Right lobe of liver (tissue), 6 donors: ENCODE measurements around the gene CHI3L1. TPM values are rescaled to one million over a fixed set of nuclear protein-coding genes. Genes with fewer than 3 reads are reported as not detected.

ENCODE experiments used
- ATAC-seq, 4 donors: fragments of 200-7000 bp; cut with Tn5 transposase; one replicate each; pipeline ENCODE4 v1.9.1; 2020; ENCODE audit warnings: mild to moderate bottlenecking in 4 of 4, moderate library complexity in 4 of 4
- DNase-seq, 3 donors: peaks; one replicate each; pipeline ENCODE4 v3.0.0-alpha.2; 2020
- H3K27ac ChIP-seq, 3 donors: fragments of 200-600 bp; one replicate each; pipeline ENCODE4 v1.8.0; 2022
- H3K27me3 ChIP-seq, 2 donors: fragments of 200-600 bp; one replicate each; pipeline ENCODE4 v1.8.0; 2022
- H3K36me3 ChIP-seq, 4 donors: fragments of 200-600 bp; sonication (generic) in 1 of 4; one replicate each; pipeline versions ENCODE4 v1.5.1 to v1.8.0; 2017 to 2022; ENCODE audit warnings: control low read depth in 1 of 4
- H3K4me1 ChIP-seq, 4 donors: fragments of 200-600 bp; sonication (generic) in 1 of 4; one replicate each; pipeline versions ENCODE4 v1.5.1 to v1.8.0; 2017 to 2022; ENCODE audit warnings: control low read depth in 1 of 4
- H3K4me3 ChIP-seq, 3 donors: fragments of 200-600 bp; one replicate each; pipeline ENCODE4 v1.8.0; 2022
- H3K9me3 ChIP-seq, 4 donors: fragments of 200-600 bp; sonication (generic) in 1 of 4; one replicate each; pipeline versions ENCODE4 v1.5.1 to v1.8.0; 2017 to 2022; ENCODE audit warnings: control low read depth in 1 of 4
- POLR2A ChIP-seq: fragments of 450-650 bp; IDR thresholded peaks from one replicate; pipeline ENCODE4 v1.6.1; 2017; ENCODE audit warnings: antibody characterized with exemption, mild to moderate bottlenecking
- WGBS: methylation state at CpG from one replicate; pipeline ENCODE4 v1.1.6; 2018; ENCODE audit warnings: low coverage, low lambda C conversion rate; ENCODE audit not compliant: insufficient coverage; ENCODE audit errors: missing lambda C conversion rate; 5-methylcytosine and 5-hydroxymethylcytosine counted together
- intact Hi-C, 2 donors: fragments of 100-400 bp; cut with DNase I; formaldehyde crosslinking; loops; one replicate each; pipeline versions ENCODE4 v1.11.2 to v1.14.1; 2022
- total RNA-seq, 6 experiments: library from RNA; depleted of rRNA in 2 of 6; stranded (reverse); fragments of >200 nt in 2 of 6; fragmentation: NEBNext Ultra II Directional in 3 of 6; extraction: Animal tissue kit (Norgen Biotek cat#: 25700) in 3 of 6; gene quantifications; one replicate each; pipeline versions ENCODE4 v1.1.0 to v1.2.4, GENCODE V29; 2016 to 2023
- TF ChIP-seq, protein P1 (sequence below), 4 donors: fragments of 200-600 bp in 3 of 4; fragments of 450-650 bp in 1 of 4; IDR thresholded peaks; one replicate each; pipeline versions ENCODE4 v1.5.1 to v1.8.0; 2016 to 2022; ENCODE audit warnings: antibody characterized with exemption in 4 of 4, mild to moderate bottlenecking in 2 of 4
- donor health status: DM: no; HTN: yes; CAD: no.
- donor health status: DM: no; HTN: no; CAD: no.
- donor health status: DM: no; HTN: no; CAD: no.
- donor health status: DM: no; HTN: yes; CAD: no.
- donor health status: DM: no; HTN: yes; CAD: no.

Gene CHI3L1
- total RNA-seq, 6 experiments from 2014 or later: 2.8 to 397 (median 219) TPM

- Histone ChIP-seq H3K36me3 (no peaks in the 10 kb centered on the region), H3K4me3 (no peak overlapping the region), H3K9me3 (no peaks in the 10 kb centered on the region), H3K27me3 (no peaks in the 10 kb centered on the region), H3K27ac (no peak overlapping the region), H3K4me1 (no peaks in the 10 kb centered on the region)
- intact Hi-C loops: no loop called here
- no peak for DNase-seq
- no peak for TF ChIP-seq POLR2A
- TF ChIP-seq, protein P1, sequence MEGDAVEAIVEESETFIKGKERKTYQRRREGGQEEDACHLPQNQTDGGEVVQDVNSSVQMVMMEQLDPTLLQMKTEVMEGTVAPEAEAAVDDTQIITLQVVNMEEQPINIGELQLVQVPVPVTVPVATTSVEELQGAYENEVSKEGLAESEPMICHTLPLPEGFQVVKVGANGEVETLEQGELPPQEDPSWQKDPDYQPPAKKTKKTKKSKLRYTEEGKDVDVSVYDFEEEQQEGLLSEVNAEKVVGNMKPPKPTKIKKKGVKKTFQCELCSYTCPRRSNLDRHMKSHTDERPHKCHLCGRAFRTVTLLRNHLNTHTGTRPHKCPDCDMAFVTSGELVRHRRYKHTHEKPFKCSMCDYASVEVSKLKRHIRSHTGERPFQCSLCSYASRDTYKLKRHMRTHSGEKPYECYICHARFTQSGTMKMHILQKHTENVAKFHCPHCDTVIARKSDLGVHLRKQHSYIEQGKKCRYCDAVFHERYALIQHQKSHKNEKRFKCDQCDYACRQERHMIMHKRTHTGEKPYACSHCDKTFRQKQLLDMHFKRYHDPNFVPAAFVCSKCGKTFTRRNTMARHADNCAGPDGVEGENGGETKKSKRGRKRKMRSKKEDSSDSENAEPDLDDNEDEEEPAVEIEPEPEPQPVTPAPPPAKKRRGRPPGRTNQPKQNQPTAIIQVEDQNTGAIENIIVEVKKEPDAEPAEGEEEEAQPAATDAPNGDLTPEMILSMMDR (IDR thresholded peaks at IDR 0.05): no peak
- ATAC-seq: no peak
- WGBS: 48% methylated on average over 6 of the region's 6 CpGs
These were observed 25.3 kb downstream of the CHI3L1 start for GRCh38 chr1:203161175-203161574.

DNA sequence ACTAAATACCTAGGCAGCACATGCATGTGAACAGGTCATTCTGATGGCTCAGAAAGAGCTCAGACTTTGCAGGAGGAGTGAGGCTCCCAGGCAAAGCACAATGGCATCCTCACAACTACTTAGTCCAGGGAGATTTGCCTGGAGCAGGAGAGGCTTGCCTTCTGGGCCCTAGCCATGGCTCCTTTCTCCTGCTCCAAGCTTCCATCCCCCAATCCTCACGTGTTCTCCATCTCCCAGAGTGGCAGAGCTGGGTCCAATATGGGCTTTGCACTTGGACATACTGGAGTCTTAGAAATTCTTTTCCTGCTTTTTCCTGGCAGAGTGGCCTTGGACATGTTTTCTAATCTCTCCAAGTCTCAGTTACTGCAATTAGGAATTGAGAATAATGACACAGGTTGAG lies 26.7 kb downstream of the CHI3L1 start:
- ATAC-seq: no peak
- WGBS: no CpG with 5 or more reads among the region's 1 CpG
- Histone ChIP-seq H3K27me3 (no peaks in the 10 kb centered on the region), H3K27ac (no peak overlapping the region), H3K4me3 (no peak overlapping the region), H3K4me1 (no peaks in the 10 kb centered on the region), H3K9me3 (no peaks in the 10 kb centered on the region), H3K36me3 (no peaks in the 10 kb centered on the region)
- DNase-seq: no peak
- intact Hi-C loops: no loop called here
- TF ChIP-seq, protein P1 (IDR thresholded peaks at IDR 0.05): no peak

DNA sequence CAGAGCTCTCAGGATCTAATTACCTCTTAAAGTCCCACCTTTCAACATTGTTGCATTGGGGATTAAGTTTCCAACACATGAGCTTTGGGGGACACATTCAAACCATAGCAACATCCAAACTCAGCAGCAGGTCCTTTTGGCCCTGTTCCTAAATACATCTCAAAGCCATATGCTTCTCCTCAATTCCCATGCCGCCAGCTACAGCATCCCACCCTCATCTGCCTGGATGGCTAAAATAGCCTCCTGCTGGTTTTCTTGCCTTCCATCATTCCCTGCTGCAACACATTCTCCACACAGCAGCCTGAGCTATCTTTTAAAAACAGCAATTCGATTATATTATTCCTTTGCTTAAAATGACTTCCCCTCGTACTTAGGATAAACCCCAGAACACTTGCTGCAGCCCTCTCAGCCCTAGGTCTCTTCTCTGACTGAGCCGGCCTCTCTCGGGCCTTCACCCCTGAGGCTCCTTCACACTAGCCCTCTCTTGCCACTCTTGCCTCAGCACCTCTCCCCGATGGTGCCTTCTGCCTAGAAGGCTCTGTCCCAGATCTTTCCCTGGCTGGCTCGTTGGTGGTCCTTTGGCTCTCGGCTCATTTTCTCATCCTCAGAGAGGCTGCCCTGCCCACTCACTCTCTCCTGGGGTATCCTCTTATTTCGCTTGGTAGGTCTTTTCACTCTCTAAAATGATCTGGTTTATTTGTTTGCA lies 27.4 kb downstream of the CHI3L1 start:
- ATAC-seq (no peak), DNase-seq (no peak)
- no peak overlapping the region for H3K27ac ChIP-seq

GRCh38 chr1:203158423-203158822 lies 28.1 kb downstream of the CHI3L1 start:
- no peak for ATAC-seq
- no peak overlapping the region for H3K4me3 ChIP-seq
- H3K27ac ChIP-seq: no peak overlapping the region
- H3K36me3 ChIP-seq: no peaks in the 10 kb centered on the region
- no peaks in the 10 kb centered on the region for H3K9me3 ChIP-seq
- no peaks in the 10 kb centered on the region for H3K27me3 ChIP-seq
- intact Hi-C loops: no loop called here
- TF ChIP-seq, protein P1 (IDR thresholded peaks at IDR 0.05): no peak
- TF ChIP-seq POLR2A: no peak
- DNase-seq: no peak
- no peaks in the 10 kb centered on the region for H3K4me1 ChIP-seq
- 75% methylated on average over 1 of the region's 1 CpG for WGBS

More for the DNA sequence above, 27.4 kb downstream of the CHI3L1 start:
- H3K36me3 ChIP-seq: no peaks in the 10 kb centered on the region
- H3K9me3 ChIP-seq: no peaks in the 10 kb centered on the region
- intact Hi-C loops: no loop called here
- 74% methylated on average over 7 of the region's 9 CpGs for WGBS
- no peaks in the 10 kb centered on the region for H3K27me3 ChIP-seq
- H3K4me1 ChIP-seq: no peaks in the 10 kb centered on the region
- H3K4me3 ChIP-seq: no peak overlapping the region
- TF ChIP-seq POLR2A: no peak
- TF ChIP-seq, protein P1 (IDR thresholded peaks at IDR 0.05): no peak
